ACC112 (cell line): ENCODE results near the gene ADAMTSL1.
"Not testable (repeated sequence)": the region's sequence is repeated elsewhere in the genome, so short reads cannot be mapped to it uniquely, and the experiment has no call there.

Experiments used
- H2AFZ ChIP-seq: fragments of 200-600 bp; sonication (generic); one replicate; pipeline ENCODE4 v1.6.0; 2017; ENCODE audit warnings: antibody characterized with exemption, low read length; ENCODE audit not compliant: unreplicated experiment
- H3K27ac ChIP-seq: fragments of 200-600 bp; sonication (generic); 2 replicates; pipeline ENCODE4 v1.5.1; 2014; ENCODE audit warnings: low read depth, mild to moderate bottlenecking, antibody characterized with exemption, low read length, moderate library complexity
- H3K27me3 ChIP-seq: fragments of 200-600 bp; sonication (generic); 2 replicates; pipeline ENCODE4 v1.6.1; 2014; ENCODE audit warnings: mild to moderate bottlenecking, antibody characterized with exemption, low read length, moderate library complexity, mixed read lengths; ENCODE audit not compliant: insufficient read depth
- H3K36me3 ChIP-seq: fragments of 200-600 bp; sonication (generic); 2 replicates; pipeline ENCODE4 v1.6.1; 2016; ENCODE audit warnings: mild to moderate bottlenecking, antibody characterized with exemption, low read length, moderate library complexity, mixed read lengths; ENCODE audit not compliant: insufficient read depth
- H3K4me1 ChIP-seq: fragments of 200-600 bp; sonication (generic); one replicate; pipeline ENCODE4 v1.6.1; 2016; ENCODE audit warnings: low read length, mixed read lengths; ENCODE audit not compliant: insufficient read depth, unreplicated experiment, control insufficient read depth
- H3K4me3 ChIP-seq: fragments of 200-600 bp; sonication (generic); 2 replicates; pipeline ENCODE4 v1.5.1; 2014; ENCODE audit warnings: mild to moderate bottlenecking, low read depth, low read length
- H3K79me2 ChIP-seq: fragments of 200-600 bp; sonication (generic); one replicate; pipeline ENCODE4 v1.6.0; 2016; ENCODE audit warnings: low read length; ENCODE audit not compliant: control insufficient read depth, unreplicated experiment, insufficient read depth

The ADAMTSL1 gene

DNA sequence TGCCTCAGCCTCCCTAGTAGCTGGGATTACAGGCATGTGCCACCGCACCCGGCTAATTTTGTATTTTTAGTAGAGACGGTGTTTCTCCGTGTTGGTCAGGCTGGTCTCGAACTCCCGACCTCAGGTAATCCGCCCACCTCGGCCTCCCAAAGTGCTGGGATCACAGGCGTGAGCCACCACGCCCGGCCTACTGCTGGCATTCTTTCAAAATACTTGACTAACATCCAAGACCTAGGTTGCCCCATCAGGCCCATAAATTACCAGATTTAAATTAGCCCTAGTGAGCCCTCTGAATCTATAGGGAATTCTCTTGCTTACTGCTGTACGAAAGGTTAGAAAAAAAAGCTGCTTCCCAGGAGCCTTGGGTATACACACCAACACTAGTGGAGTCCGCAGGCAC, 456.7 kb downstream of the ADAMTSL1 start:
- H3K4me3 ChIP-seq, H3K27me3 ChIP-seq: not testable (repeated sequence)

DNA sequence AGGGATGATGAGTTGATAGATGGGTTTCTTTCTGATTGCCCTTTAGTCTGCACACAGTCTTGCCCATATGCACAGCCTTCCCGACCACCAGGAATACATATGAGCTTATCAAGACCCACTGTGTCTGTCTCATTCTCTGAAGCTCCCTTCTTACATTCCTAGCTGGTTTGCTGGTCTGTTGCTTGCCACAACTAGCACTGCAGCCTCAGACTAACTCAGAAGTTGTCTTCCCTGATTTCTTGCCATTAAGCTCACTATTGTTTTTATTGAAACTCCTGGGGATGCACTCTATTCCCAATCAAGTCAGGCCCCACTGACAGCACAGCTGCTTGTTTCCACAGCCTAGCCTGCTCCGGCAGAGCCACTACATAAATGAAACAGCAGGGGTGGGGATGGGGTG, 461.6 kb downstream of the ADAMTSL1 start:
- no peak overlapping the region for H2AFZ ChIP-seq

More for the DNA sequence above, 456.7 kb downstream of the ADAMTSL1 start:
- H3K79me2 ChIP-seq, H2AFZ ChIP-seq, H3K27ac ChIP-seq, H3K36me3 ChIP-seq, H3K4me1 ChIP-seq: not testable (repeated sequence)

DNA sequence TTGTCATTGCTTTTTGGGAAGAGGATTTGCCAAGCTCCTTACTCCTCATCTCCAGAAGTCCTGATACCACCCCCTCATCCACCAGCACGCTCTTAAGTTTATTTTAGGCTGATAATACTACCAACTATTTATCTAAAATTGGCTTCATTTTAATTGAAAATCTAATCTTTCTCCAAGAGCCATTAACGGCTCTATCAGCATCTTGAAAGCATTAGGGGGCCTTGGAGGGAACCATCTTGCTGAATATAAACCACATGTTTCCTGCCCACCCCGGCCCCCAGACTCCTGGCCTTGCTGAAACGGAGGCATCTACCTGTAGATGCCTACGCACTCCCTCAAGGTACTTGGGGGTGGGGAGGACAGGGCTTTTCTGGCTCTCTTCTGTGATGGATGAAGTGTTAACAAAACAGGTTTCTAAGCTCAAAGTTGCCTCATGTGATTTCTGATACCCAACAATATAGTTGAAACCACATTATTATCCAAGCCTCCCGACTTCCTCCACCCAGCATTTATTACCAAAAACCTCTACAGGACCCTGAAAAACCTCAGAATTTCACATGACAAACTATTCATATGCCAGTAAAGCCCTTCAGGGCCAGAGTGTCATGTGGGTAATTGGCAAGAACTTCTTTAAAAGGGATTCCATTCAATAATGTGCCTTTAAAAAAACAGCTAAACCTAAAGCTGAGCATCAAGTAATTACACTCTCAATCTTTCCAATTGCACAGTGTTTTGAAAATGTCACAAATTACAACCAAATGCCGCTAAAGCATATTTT, 462.3 kb downstream of the ADAMTSL1 start:
- H2AFZ ChIP-seq = no peak overlapping the region
- H3K4me1 ChIP-seq = no peaks in the 10 kb centered on the region
- H3K27me3 ChIP-seq = no peaks in the 10 kb centered on the region; the same call in 1 of the 2 replicates
- H3K4me3 ChIP-seq = no peak overlapping the region
- no peaks in the 10 kb centered on the region for H3K79me2 ChIP-seq
- H3K27ac ChIP-seq = no peak overlapping the region
- no peaks in the 10 kb centered on the region for H3K36me3 ChIP-seq

More for the DNA sequence above, 461.6 kb downstream of the ADAMTSL1 start:
- no peaks in the 10 kb centered on the region; the same call in 1 of the 2 replicates for H3K27me3 ChIP-seq
- no peaks in the 10 kb centered on the region for H3K36me3 ChIP-seq
- H3K79me2 ChIP-seq = no peaks in the 10 kb centered on the region
- no peak overlapping the region for H3K27ac ChIP-seq
- H3K4me3 ChIP-seq = no peak overlapping the region
- no peaks in the 10 kb centered on the region for H3K4me1 ChIP-seq

DNA sequence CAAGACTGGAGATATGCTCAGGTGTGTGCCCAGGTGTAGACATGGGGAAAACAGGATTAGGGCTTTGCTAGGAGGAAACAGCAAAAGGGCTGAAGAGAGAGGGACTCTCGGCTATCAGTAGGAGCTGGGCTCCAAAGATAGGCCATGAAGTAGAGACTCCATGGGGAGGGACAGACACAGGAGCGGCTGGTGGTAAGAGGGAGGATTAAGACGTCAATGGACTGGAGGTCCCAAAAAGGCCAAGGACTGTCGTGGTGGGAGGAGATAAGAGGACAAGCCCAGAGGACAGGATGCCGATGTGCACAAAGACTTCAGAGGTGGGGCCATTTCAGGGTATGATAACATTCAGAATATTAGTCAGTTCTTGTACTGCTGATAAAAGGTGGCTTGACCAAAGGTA, 466.0 kb downstream of the ADAMTSL1 start:
- no peaks in the 10 kb centered on the region for H3K36me3 ChIP-seq

DNA sequence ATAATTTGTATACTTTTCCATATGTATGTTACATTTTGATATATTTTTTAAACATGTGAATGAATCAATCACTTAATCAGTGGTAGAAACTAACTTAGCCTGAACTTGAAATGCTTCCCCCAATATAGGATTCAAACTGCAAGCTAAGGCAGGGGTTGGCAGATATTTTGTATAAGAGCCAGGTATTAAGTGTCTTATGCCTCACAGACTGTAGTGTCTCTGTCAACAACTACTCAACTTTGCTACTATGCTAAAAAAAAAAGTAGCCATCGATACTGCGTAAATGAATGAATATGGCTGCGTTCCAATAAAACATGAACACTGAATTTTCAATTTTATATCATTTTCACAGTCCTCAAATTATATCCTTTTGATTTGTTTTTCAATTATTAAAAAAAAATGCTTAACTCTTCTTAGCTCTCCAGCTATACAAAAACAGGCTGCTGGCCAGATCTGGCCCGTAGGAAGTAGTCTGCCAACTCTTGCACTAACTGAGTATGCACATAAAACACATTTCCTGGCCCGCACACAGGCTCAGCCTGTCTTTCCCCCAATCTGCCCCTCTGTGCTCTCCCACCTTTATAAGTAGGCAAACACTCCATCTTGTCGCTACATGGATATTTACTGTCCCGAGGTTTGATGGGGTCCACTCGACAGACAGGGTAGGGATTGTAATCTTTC, 467.2 kb downstream of the ADAMTSL1 start:
- Histone ChIP-seq H3K79me2 (no peaks in the 10 kb centered on the region), H3K27me3 (peaks cover 22% of the 10 kb centered on the region), H2AFZ (no peak overlapping the region), H3K36me3 (no peaks in the 10 kb centered on the region), H3K4me1 (no peaks in the 10 kb centered on the region), H3K27ac (no peak overlapping the region), H3K4me3 (no peak overlapping the region)

More for the DNA sequence above, 466.0 kb downstream of the ADAMTSL1 start:
- Histone ChIP-seq H3K27me3 (peaks cover 13% of the 10 kb centered on the region; the same call in 1 of the 2 replicates), H3K27ac (no peak overlapping the region), H3K4me1 (no peaks in the 10 kb centered on the region), H2AFZ (no peak overlapping the region), H3K79me2 (no peaks in the 10 kb centered on the region), H3K4me3 (no peak overlapping the region)

DNA sequence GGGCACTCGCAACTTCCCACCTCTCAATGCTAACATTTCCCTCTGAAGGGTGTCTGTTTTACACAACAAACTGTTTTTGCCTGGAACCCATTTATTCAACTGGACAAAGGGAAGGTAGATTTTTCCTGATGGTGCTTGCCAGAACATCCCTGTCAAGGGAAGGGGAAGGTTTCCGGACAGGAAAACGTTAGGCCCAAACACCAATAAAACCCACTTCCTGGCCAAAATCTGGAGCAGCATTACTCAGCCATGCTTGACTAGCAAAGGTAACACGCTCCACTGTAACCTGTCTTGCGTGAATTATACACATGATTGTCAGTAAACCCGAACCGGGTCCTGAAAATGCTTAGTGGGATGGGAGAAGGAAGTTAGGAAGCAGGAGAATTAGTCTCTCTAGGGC, 468.8 kb downstream of the ADAMTSL1 start:
- Histone ChIP-seq H2AFZ (no peak overlapping the region), H3K36me3 (no peaks in the 10 kb centered on the region), H3K27me3 (peaks cover 31% of the 10 kb centered on the region), H3K79me2 (no peaks in the 10 kb centered on the region), H3K4me3 (no peak overlapping the region), H3K27ac (no peak overlapping the region), H3K4me1 (no peaks in the 10 kb centered on the region)

DNA sequence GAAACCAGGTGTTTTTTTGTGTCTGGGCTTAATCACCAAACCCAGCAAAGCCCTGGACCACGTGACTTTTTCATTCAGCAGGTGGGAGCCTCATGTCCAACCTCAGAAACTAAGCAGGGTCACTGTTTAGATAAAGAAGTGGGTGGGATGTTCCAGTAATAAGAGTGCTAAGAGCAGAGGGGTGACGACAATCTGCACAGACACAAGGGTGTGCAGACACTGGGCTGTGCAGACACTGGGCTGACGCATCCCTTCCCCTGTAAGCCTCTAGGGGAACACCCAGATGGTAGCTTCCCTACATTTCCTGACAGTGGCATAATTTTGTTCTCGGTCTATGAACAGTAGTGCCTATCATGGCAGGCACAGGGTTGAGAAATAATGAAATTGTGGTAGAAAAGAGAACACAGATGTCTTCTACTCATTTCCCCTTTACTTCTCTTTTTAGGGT, 474.0 kb downstream of the ADAMTSL1 start:
- H2AFZ ChIP-seq = no peak overlapping the region
- H3K36me3 ChIP-seq = no peaks in the 10 kb centered on the region
- H3K27ac ChIP-seq = no peak overlapping the region
- no peaks in the 10 kb centered on the region for H3K79me2 ChIP-seq
- no peaks in the 10 kb centered on the region for H3K4me1 ChIP-seq
- peaks cover 51% of the 10 kb centered on the region for H3K27me3 ChIP-seq
- H3K4me3 ChIP-seq = no peak overlapping the region

DNA sequence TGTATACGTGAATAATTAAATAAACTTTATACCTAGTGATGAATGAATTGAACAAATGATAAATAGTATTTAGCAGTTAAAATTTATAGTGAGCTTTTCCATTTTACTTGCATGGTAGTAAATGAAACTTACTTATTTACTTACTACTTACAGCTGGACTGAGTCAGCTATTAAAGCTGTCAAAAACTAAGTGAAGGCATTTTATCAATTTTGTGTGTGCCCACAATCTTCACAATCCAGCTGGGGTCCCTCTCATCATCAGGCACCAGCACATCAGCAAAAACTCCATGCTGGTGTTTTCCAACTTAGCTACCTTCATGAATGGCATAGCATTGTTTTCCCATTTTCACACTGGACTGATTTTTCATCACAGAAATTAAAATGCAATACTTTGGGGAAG, 478.0 kb downstream of the ADAMTSL1 start:
- peaks cover 39% of the 10 kb centered on the region for H3K27me3 ChIP-seq
- no peaks in the 10 kb centered on the region for H3K79me2 ChIP-seq
- H3K4me1 ChIP-seq = no peaks in the 10 kb centered on the region
- H3K4me3 ChIP-seq = no peak overlapping the region
- H3K27ac ChIP-seq = no peak overlapping the region
- H2AFZ ChIP-seq = no peak overlapping the region
- no peaks in the 10 kb centered on the region for H3K36me3 ChIP-seq

DNA sequence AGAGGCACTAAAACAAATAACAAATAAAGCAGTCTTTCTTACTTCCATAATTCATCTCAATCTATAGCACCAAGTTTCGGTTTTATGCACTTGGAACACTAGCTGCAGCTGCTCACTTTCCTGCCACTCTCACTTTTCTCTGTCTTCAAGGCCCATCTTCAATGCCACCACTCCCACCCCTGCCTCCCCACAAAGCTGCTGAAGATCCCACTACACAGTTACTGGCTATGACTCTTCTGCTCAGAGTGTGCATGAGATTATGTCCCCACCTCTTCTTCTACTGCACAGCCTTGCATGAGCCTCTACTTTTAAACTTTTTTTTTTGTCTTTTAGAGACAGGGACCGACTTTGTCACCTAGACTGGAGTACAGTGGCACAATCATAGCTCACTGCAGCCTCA, 481.7 kb downstream of the ADAMTSL1 start:
- no peak overlapping the region for H2AFZ ChIP-seq
- H3K36me3 ChIP-seq = no peaks in the 10 kb centered on the region

More for the DNA sequence above, 481.7 kb downstream of the ADAMTSL1 start:
- Histone ChIP-seq H3K79me2 (no peaks in the 10 kb centered on the region), H3K4me1 (no peaks in the 10 kb centered on the region), H3K27me3 (peaks cover 29% of the 10 kb centered on the region), H3K27ac (no peak overlapping the region), H3K4me3 (no peak overlapping the region)
